HG02588 (cell line): ENCODE results near the gene LSM2.
"Not testable (repeated sequence)": the region's sequence is repeated elsewhere in the genome, so short reads cannot be mapped to it uniquely, and the experiment has no call there.

ENCODE experiments used
- ATAC-seq: cut with Tn5 transposase; IDR thresholded peaks from one replicate; pipeline ENCODE4 v1.9.1; 2021; ENCODE audit warnings: mild to moderate bottlenecking, moderate library complexity; ENCODE audit not compliant: unreplicated experiment

LSM2 gene

DNA sequence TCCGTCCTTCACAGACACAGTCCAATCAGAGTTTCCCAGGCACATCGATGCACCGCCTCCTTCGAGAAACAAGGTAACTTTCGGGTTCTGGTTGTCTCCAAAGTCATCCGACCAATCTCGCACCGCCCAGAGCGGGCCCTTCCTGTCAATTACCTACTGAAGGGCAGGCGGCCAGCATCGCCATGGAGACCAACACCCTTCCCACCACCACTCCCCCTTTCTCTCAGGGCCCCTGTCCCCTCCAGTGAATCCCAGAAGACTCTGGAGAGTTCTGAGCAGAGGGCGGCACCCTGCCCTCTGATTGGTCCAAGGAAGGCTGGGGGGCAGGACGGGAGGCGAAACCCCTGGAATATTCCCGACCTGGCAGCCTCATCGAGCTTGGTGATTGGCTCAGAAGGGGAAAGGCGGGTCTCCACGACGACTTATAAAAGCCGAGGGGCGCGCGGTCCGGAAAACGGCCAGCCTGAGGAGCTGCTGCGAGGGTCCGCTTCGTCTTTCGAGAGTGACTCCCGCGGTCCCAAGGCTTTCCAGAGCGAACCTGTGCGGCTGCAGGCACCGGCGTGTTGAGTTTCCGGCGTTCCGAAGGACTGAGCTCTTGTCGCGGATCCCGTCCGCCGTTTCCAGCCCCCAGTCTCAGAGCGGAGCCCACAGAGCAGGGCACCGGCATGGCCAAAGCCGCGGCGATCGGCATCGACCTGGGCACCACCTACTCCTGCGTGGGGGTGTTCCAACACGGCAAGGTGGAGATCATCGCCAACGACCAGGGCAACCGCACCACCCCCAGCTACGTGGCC lies 20.7 kb upstream of the LSM2 start, which contains the start of gene HSPA1B:
Gene HSPA1B (plus strand): TSS at position 453 of the 794 bp plus-strand sequence. CDS start 213 bp downstream, at position 666.
- peak; percentile 66 for ATAC-seq

DNA sequence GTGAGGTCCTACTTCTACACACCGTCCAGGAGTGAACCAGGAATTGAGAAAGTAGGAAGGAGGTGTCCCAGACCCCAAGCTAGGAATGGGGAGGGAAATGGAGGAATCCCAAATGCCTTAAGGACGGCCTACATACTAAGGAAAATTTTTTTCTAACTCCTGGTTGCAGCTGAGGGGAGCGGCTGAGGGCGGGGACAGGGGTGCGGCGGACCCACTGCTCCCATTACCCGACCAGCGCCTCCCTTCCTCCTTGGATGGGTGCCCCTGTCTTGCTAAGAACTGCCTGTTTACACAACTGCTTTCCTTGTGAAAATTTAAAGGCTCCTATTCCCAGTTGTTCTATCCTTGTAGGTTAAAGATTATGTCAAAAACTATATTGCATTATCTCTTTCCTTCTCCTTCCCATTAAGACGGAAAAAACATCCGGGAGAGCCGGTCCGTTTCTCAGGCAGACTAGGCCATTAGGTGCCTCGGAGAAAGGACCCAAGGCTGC lies 20.1 kb upstream of the LSM2 start:
- ATAC-seq, result no peak

DNA sequence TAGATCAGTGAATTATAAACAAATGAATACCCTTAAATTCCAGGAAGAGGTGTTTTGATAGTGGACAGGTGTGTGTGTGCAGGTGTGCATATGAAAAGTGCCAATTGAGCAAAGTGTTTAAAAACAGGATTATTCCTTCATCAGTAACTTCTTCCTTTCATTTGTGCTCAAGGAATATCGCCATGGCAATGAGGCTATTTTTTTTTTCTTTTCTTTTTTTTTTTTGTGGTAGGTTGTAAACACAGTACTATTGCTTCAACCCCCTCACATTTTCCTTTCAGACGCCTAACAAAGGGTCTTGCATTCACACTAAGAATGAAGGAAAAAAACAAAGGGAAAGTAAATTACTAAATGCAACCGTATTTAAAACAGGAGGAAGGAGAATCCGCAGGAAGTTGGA lies 18.8 kb upstream of the LSM2 start:
- ATAC-seq, result no peak

DNA sequence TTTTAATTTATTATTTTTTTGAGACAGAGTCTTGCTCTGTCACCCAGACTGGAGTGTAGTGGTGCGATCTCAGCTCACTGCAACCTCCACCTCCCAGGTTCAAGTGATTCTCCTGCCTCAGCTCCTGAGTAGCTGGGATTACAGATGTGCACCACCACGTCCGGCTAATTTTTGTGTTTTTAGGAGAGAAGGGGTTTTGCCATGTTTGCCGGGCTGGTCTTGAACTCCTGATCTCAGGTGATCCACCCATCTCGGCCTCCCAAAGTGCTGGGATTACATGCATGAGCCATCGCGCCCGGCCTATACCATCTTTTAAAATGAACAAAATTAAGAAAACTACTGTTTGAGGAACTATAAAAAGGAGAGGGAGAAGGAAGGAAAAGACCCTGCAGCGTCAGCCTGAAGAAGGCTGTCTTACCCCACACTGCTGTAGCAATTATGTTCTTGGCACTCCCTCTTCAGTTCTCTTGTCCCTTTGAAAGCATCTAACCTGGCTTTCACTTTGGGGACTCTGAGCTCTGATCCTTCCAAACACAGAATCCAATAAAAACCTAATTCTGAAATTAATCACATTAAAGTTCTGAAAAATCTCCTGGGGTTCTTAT lies 16.9 kb upstream of the LSM2 start:
- not testable (repeated sequence) for ATAC-seq

DNA sequence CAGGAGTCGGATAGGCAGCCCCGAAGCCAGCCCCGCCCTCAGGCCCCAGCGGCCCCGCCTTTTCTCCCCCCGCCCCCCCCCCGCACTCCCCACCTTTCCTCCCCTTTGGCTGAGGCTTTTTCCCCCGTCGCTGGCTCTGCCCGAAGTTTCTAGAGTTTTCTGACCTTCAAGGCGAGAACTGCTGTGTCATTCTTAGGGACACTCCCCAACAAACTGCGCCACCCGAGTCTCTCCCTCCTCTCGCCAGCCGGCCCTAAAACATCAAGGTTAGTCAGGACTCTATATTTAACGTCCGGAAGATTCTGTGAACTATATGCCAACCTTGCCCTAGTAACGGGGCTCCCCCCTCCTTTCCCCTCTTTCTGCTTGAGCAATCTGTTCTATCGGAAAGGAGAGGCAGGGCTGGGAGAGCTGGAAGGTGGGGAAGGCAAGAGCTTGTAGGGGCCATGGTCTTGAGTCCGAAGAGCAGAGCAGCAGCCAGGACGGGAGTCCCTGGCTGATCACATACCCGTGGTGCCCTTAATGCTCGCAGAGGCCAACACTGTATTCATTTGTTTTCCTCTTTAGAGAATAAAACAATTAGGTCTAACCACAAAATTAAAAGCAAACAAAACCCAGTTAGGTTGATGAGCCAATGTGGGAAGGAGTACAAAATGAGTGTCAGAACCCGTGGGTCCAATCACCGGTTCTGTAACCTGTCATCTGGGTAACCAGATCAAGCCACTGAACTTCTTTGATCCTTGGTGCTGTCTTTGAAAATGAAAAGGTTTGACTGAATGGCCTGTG lies 15.5 kb upstream of the LSM2 start:
- peak; percentile 43 for ATAC-seq

DNA sequence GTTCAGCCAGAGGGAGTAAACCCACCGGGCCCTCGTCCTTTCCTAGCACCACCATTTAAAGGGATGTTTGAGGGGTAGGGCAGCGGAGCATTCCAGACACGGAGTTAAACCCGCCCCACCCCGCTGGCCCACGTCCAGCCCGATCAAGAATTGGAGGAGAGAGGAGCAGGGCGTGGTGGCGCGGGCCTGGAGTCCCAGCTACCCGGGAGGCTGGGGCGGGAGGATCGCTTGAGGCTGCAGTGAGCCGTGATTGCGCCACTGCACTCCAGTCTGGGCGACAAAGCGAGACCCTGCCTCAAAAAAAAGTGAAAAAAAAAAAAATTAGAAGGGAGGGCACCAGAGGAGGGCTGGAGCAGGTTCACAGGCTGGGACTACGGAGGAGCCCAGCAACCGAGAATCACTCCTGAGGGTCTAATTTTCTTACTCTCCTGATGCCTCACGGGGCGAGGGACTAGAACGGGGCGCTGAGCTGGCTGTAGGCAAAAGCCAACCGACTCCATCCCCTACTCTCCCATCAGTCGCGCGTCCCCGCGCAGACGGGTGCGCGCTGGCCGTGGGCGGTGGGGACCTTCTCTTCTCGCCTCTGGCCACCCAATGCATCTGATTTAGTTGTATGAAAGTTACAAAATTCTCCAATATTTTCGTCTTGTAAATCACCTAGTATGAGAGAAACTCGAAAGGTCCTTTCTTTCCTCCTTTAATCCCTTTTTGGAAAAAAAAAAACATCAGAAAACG lies 14.7 kb upstream of the LSM2 start:
- peak; percentile 31 for ATAC-seq

DNA sequence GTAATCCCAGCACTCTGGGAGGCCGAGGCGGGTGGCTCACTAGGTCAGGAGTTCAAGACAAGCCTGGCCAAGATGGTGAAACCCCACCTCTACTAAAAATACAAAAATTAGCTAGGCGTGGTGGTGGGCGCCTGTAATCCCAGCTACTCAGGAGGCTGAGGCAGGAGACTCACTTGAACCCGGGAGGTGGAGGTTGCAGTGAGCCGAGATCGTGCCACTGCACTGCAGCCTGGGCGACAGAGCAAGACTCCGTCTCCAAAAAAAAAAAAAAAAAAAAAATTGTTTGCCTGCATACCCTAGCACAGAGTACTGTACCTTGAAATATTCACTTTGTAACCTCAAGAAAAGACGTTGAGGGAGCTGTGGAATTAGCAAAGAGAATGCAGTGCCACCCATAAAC lies 13.6 kb upstream of the LSM2 start:
- ATAC-seq, result not testable (repeated sequence)

DNA sequence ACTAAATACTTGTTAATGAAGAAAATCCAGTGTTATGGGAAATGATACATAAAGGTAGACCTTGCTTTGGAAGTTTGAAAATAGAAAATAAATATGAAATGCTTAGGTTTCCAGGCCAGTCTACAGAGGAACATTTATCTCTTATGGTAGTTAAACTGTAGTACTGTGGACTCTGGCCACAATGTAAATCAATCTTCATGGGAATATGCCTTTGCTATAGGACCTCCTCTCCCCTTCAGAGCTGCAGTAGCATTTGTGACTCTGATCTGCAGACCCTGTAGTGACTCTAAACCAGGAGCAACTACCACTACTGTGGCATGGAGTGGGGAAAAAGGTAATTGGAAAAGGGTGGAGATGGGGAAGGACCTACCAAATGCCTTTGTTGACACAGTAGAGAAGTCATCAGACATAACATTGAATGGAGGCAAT lies 13.1 kb upstream of the LSM2 start:
- no peak for ATAC-seq

DNA sequence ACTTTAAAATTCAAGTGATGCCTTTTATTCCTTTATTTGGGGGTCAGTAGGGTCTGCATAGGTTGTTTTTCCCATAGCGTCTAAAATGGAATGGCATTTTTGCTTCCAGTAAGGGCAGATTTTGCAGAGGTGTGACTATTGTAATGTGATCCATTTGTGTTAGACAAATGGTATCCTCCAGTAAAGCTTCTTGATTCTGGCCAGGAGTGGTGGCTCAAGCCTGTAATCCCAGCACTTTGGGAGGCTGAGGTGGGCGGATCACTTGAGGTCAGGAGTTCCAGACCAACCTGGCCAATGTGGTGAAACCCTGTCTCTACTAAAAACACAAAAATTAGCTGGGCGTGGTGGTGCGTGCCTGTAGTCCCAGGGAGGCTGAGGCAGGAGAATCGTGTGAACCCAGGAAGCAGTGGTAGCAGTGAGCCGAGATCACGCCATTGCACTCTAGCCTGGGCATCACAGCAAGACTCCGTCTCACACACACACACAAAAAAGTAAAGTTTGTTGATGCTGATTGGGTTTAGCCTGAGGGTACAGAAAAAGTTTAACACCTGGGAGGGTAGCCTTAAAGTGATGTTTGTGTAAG lies 11.3 kb upstream of the LSM2 start:
- ATAC-seq, result not testable (repeated sequence)

DNA sequence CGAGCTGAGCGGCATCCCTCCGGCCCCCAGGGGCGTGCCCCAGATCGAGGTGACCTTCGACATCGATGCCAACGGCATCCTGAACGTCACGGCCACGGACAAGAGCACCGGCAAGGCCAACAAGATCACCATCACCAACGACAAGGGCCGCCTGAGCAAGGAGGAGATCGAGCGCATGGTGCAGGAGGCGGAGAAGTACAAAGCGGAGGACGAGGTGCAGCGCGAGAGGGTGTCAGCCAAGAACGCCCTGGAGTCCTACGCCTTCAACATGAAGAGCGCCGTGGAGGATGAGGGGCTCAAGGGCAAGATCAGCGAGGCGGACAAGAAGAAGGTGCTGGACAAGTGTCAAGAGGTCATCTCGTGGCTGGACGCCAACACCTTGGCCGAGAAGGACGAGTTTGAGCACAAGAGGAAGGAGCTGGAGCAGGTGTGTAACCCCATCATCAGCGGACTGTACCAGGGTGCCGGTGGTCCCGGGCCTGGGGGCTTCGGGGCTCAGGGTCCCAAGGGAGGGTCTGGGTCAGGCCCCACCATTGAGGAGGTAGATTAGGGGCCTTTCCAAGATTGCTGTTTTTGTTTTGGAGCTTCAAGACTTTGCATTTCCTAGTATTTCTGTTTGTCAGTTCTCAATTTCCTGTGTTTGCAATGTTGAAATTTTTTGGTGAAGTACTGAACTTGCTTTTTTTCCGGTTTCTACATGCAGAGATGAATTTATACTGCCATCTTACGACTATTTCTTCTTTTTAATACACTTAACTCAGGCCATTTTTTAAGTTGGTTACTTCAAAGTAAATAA lies 10.6 kb upstream of the LSM2 start:
- not testable (repeated sequence) for ATAC-seq

DNA sequence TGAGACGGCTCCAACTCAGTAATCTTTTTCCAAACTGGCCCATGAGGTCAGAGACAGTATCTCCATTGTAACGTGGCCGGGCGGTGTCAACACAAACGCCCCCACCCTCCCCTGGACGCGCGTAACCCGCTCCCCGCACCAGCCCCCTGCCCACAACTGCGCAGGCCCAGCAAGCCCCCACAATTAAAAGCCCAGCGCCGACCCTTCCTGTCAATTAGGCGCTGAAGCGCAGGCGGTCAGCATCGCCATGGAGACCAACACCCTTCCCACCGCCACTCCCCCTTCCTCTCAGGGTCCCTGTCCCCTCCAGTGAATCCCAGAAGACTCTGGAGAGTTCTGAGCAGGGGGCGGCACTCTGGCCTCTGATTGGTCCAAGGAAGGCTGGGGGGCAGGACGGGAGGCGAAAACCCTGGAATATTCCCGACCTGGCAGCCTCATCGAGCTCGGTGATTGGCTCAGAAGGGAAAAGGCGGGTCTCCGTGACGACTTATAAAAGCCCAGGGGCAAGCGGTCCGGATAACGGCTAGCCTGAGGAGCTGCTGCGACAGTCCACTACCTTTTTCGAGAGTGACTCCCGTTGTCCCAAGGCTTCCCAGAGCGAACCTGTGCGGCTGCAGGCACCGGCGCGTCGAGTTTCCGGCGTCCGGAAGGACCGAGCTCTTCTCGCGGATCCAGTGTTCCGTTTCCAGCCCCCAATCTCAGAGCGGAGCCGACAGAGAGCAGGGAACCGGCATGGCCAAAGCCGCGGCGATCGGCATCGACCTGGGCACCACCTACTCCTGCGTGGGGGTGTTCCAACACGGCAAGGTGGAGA lies 8.5 kb upstream of the LSM2 start, which contains the start of the genes HSPA1A and HSPA1L:
Gene HSPA1A (plus strand): TSS at position 519 of the 814 bp plus-strand sequence. CDS start 214 bp downstream, at position 733.
Gene HSPA1L (minus strand): TSS at position 259 of the 814 bp plus-strand sequence. CDS start 3,311 bp downstream, outside the sequence.
- peak; percentile 35 for ATAC-seq

DNA sequence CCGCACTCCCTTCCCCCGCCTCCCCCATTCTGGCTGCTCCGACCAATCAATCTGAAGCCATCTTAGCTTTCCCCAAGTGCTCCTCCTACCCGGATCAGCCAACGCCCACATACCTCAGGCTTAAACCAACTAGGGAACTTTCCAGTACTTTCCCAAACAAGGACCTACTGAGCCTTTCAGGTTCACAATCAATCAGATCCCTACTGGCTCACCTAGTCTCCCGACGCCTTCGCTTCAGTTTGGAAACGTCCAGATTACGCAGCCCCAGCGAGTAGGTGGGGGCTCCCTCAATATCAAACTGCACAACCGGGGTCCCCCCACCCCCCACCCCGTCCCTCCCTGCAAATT lies 7.9 kb upstream of the LSM2 start:
- ATAC-seq, result no peak

DNA sequence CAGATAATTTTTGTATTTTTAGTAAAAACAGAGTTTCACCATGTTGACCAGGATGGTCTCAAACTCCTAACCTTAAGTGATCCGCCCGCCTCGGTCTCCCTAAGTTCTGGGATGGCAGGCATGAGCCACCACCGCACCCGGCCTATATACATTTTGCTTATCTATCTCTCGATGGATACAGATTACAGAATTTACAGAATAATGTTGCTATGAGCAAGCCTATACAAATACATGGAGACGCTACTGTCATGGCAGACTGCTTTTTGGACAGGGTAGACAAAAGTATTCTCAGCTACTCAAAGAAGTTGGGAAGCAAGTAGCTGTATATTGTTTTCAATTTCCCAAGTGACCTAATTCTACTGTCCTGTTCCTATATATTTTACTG lies 6.7 kb upstream of the LSM2 start:
- no peak for ATAC-seq

DNA sequence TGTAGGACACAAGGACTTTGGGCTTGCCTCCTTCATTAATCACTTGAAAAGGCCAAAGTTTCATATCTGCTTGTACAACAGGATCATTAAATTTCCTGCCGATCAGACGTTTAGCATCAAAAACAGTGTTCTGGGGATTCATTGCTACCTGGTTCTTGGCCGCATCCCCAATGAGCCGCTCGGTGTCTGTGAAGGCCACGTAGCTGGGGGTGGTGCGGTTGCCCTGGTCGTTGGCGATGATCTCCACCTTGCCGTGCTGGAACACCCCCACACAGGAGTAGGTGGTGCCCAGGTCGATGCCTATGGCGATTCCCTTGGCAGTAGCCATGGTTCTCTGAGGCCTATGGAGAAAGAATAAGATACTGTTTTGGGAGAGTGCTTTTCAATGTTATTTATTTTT lies 4.9 kb upstream of the LSM2 start:
- ATAC-seq, result no peak

DNA sequence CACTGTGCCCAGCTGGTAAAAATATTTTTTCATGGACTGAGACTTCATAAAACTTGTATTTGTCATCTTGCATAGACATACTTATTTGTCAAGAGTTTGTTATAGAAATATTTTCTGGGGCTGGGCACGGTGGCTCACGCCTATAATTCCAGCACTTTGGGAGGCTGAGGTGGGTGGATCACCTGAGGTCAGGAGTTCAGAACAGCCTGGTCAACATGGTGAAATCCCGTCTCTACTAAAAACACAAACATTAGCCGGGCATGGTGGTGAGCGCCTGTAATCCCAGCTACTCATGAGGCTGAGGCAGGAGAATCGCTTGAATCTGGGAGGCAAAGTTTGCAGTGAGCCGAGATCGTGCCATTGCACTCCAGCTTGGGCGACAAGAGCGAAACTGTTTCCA lies 1.8 kb upstream of the LSM2 start:
- ATAC-seq, result not testable (repeated sequence)

DNA sequence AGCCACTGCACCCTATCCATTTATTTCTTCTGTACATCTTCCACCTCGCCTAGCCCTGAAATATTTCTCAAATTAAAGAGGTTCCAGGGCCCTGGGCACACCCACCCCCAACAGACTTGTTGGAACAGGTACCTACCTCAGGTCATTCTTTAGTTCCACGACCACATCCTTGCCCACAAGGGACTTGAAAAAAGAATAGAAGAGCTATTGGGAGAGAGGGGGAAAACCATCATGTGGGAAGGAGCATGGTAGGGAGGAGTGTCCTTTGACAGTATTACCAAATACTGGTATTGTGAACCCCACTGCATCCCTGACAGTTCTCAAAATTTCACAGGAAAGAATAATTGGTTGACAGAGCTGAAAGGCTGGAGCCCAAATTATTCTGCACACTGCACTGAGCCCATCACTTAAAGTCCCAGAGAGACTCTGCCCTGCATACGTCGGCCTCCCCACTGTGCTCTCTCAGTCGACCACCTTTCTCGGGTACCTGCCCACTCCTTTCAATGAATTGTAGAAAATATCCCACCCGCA lies 762 bp downstream of the LSM2 start:
- peak; percentile 13 for ATAC-seq

DNA sequence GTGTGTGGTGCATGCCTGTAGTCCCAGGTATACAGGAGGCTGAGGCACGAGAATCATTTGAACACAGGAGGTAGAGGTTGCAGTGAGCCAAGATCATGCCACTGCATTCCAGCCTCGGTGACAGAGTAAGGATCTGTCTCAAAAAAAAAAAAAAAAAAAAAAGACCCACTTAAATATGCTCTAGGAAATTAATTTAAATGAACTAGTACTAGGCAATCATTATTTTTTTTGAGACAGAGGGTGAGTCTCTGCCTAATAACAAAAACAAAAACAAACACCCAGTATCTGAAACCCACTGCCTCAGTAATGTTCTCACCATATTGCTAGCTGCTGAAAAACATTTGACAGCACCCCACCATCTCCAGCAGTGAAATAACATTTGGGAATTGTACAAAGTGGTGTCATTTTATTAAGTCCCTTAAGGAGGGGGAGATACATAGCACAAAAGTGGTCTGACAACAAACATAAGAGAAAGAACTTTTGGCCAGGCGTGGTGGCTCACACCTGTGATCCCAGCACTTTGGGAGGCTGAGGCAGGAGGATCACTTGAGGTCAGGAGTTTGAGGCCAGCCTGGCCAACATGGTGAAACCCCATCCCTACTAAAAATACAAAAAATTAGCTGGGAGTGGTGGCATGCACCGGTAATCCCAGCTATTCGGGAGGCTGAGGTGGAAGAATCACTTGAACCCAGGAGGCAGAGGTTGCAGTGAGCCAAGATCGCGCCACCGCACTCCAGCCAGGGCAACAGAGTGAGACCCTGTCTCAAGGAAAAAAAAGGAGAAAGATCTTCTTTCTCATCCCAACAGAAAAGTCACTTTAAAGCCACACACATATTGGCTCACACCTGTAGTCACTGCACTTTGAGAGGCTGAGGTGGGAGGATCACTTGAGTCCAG lies 5.5 kb downstream of the LSM2 start:
- ATAC-seq, result not testable (repeated sequence)
